PFSK-1 (cell line): ENCODE measurements around the gene PRLHR.

Source experiments
- FOXP2 ChIP-seq: optimal IDR thresholded peaks from 2 replicates; pipeline ENCODE3; 2011; ENCODE audit warnings: borderline replicate concordance, control low read depth, inconsistent platforms; ENCODE audit not compliant: insufficient read depth; ENCODE audit errors: extremely low read length, extremely low read depth
- POLR2AphosphoS5 ChIP-seq: IDR thresholded peaks from 2 replicates; pipeline ENCODE4 v1.6.1; 2012; ENCODE audit warnings: low read depth, mild to moderate bottlenecking, control low read depth, low read length, moderate library complexity
- REST ChIP-seq, 2 experiments: IDR thresholded peaks; 2 replicates each; pipeline versions ENCODE4 v1.6.1 to v1.8.0; 2011 to 2012; ENCODE audit warnings: low read depth in 2 of 2, low read length in 2 of 2, control low read depth in 1 of 2, inconsistent platforms in 1 of 2, mild to moderate bottlenecking in 1 of 2, moderate library complexity in 1 of 2; ENCODE audit not compliant: insufficient read depth in 1 of 2
- SIN3A ChIP-seq: IDR thresholded peaks from 2 replicates; pipeline ENCODE4 v1.6.1; 2012; ENCODE audit warnings: mild to moderate bottlenecking, low read length, moderate library complexity, borderline replicate concordance; ENCODE audit not compliant: insufficient read depth
- TAF1 ChIP-seq: IDR thresholded peaks from 2 replicates; pipeline ENCODE4 v1.6.1; 2012; ENCODE audit warnings: low read length, control low read depth, borderline replicate concordance; ENCODE audit not compliant: insufficient read depth

Gene PRLHR

DNA sequence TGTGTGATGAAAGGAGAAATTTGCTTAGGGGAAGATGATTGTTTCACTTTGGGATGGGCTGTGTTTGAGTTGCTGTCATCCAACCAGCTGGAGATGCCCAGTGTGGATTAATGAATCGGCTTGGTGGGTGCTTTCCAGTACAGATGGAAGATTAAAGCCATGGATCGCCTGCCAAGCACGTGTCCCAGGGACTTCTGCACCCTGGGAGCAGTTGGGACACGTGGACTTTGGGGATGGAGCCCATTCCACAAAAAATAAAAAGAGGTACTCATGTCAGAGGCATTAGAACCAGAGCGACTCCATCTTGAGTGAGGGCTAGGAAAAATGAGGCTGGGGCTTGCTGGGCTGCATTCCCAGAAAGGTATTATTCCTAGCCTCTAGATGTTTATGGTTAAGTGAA lies 29.3 kb upstream of the PRLHR start:
- no peak for TF ChIP-seq REST (IDR thresholded peaks at IDR 0.05; ENCODE audit: insufficient read depth in 1 of 2, low read depth in 2 of 2, low read length in 2 of 2)
- no peak for TF ChIP-seq SIN3A

DNA sequence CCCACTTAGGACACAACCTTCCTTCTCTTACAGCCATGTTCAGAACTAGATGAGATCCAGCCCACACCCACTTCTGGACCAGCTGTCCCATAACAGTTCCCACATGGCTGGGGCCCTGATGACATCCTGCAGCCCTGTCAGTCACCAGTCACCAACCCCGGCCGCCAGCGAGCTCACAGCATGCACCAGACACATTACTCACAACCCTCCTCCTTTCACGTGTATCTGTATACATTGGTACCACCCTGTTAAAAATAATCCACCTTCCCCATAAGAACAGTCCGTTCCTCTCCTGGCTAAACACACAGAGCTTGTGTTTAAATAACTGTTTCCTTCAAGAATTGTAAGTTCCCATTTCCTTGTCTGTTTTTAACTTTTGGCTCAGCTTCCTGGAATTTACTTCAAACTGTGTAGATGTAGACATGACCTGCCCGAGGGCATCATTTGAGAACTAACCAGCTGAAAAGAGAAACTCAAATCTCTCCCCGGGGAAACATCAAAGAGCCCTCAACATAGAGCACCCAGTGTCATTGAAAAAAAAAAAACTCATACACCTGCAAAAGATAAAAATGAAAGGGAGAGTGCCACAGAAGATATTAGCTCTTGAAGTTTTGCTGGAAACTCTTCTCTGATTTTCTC lies 26.0 kb upstream of the PRLHR start:
- TF ChIP-seq SIN3A (no peak), TAF1 (no peak), REST (IDR thresholded peaks at IDR 0.05; ENCODE audit: insufficient read depth in 1 of 2, low read depth in 2 of 2, low read length in 2 of 2) (no peak), POLR2AphosphoS5 (no peak), FOXP2 (no peak)

DNA sequence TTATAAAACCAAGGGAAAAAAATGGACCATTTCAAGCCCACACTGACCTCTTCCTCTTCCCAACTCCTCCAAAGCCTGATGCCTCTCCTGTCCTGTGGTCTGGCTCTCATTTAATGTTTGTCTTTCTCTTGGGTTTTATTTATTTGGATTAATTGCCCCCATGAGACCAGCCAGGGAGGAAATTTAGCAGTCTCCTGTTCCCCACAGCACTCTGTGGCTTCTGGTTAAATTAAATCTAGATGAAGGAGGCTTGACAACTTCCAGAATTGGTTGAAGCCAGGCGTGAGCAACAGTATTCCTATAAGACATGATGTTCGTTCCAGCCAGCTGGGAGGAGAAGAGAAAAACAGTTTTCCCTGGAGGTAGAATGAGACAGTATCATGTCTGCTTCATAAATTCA lies 15.1 kb upstream of the PRLHR start:
- no peak for TF ChIP-seq REST (IDR thresholded peaks at IDR 0.05; ENCODE audit: insufficient read depth in 1 of 2, low read depth in 2 of 2, low read length in 2 of 2)
- no peak for TF ChIP-seq FOXP2
- no peak for TF ChIP-seq TAF1
- no peak for TF ChIP-seq SIN3A
- TF ChIP-seq POLR2AphosphoS5, result no peak

- no peak for TF ChIP-seq TAF1
- TF ChIP-seq SIN3A, result no peak
- no peak for TF ChIP-seq FOXP2
- TF ChIP-seq POLR2AphosphoS5, result no peak
Measured at GRCh38 chr10:118607768-118608354, 12.4 kb upstream of the PRLHR start.

- no peak for TF ChIP-seq FOXP2
- TF ChIP-seq SIN3A, result no peak
- no peak for TF ChIP-seq POLR2AphosphoS5
- no peak for TF ChIP-seq REST (IDR thresholded peaks at IDR 0.05; ENCODE audit: insufficient read depth in 1 of 2, low read depth in 2 of 2, low read length in 2 of 2)
- TF ChIP-seq TAF1, result no peak
Measured at GRCh38 chr10:118605694-118606093, 10.2 kb upstream of the PRLHR start.
